Dermis lymphatic vessel endothelial cell (primary cell): ENCODE results near the gene CD2BP2. TPM values are rescaled to one million over a fixed set of nuclear protein-coding genes. Genes with fewer than 3 reads are reported as not detected.

Experiments used
- total RNA-seq: library from RNA; depleted of rRNA; stranded (reverse); fragments of >200 nt; gene quantifications from 2 replicates; pipeline ENCODE4 v1.2.1, GENCODE V29; 2014

CD2BP2 gene
- 33.8 and 39.9 TPM in 2 replicates for total RNA-seq

GRCh38 chr16:30355144-30355953 is at the start of gene CD2BP2:
Gene CD2BP2 (minus strand): TSS chr16:30355308. CDS start chr16:30354681, 627 bp downstream.

GRCh38 chr16:30395155-30395991 is 40.3 kb upstream of the CD2BP2 start, which contains the start of gene ZNF48:
Gene ZNF48 (plus strand): TSS chr16:30395420. CDS start chr16:30395795, 375 bp downstream.

GRCh38 chr16:30382111-30382881 is 27.2 kb upstream of the CD2BP2 start, which contains the start of gene SEPTIN1:
Gene SEPTIN1 (minus strand): TSS chr16:30382561. CDS start chr16:30382542, 19 bp downstream.

GRCh38 chr16:30374538-30374937 is 19.4 kb upstream of the CD2BP2 start, which contains the start of gene MYL11:
Gene MYL11 (plus strand): TSS chr16:30374802. CDS start chr16:30374858, 56 bp downstream.

GRCh38 chr16:30370456-30371247 is 15.5 kb upstream of the CD2BP2 start, which contains the start of gene TBC1D10B:
Gene TBC1D10B (minus strand): TSS chr16:30370494. CDS start chr16:30370183, 311 bp downstream.

Other genes with a start within 250 kb of the CD2BP2 start
- 0.86 and 1.2 TPM in 2 replicates for gene GDPD3, start 241.8 kb downstream of the CD2BP2 start, total RNA-seq
- 39.7 and 43.9 TPM in 2 replicates for gene MAPK3, start 232.1 kb downstream of the CD2BP2 start, total RNA-seq
- 0.76 and 1.5 TPM in 2 replicates for gene CORO1A, start 171.7 kb downstream of the CD2BP2 start, total RNA-seq
- gene BOLA2B, start 161.6 kb downstream of the CD2BP2 start, total RNA-seq: 13.4 and 26.9 TPM in 2 replicates
- 43.8 and 54.1 TPM in 2 replicates for gene SLX1A, start 161.4 kb downstream of the CD2BP2 start, total RNA-seq
- gene SULT1A3, start 156.1 kb downstream of the CD2BP2 start, total RNA-seq: 1.5 and 1.9 TPM in 2 replicates
- gene NPIPB13, start 106.8 kb downstream of the CD2BP2 start, total RNA-seq: 0.43 and 2.0 TPM in 2 replicates
- 18.0 and 21.6 TPM in 2 replicates for gene TBC1D10B, start 15.2 kb upstream of the CD2BP2 start, total RNA-seq
- not detected in 2 replicates for gene MYL11, start 19.5 kb upstream of the CD2BP2 start, total RNA-seq
- 0.11 TPM in 1 of 2 replicates, not detected in the other for gene SEPTIN1, start 27.3 kb upstream of the CD2BP2 start, total RNA-seq
- 11.8 and 19.3 TPM in 2 replicates for gene ZNF48, start 40.1 kb upstream of the CD2BP2 start, total RNA-seq
- gene ZNF771, start 52.3 kb upstream of the CD2BP2 start, total RNA-seq: 8.0 and 13.7 TPM in 2 replicates
- 95.3 and 120 TPM in 2 replicates for gene DCTPP1, start 74.7 kb upstream of the CD2BP2 start, total RNA-seq
- 23.4 and 23.7 TPM in 2 replicates for gene SEPHS2, start 90.6 kb upstream of the CD2BP2 start, total RNA-seq
- under 0.01 TPM in 1 of 2 replicates, not detected in the other for gene ITGAL, start 117.4 kb upstream of the CD2BP2 start, total RNA-seq
- 14.8 and 15.3 TPM in 2 replicates for gene ZNF768, start 171.3 kb upstream of the CD2BP2 start, total RNA-seq
- 6.8 and 8.1 TPM in 2 replicates for gene ZNF747, start 179.6 kb upstream of the CD2BP2 start, total RNA-seq
- gene ZNF764, start 203.1 kb upstream of the CD2BP2 start, total RNA-seq: 3.1 and 4.6 TPM in 2 replicates
- 5.8 and 9.4 TPM in 2 replicates for gene ZNF688, start 216.4 kb upstream of the CD2BP2 start, total RNA-seq
- gene ZNF785, start 230.4 kb upstream of the CD2BP2 start, total RNA-seq: 8.3 and 12.4 TPM in 2 replicates